Heart right ventricle (tissue), 16 donors: ENCODE data around the gene NRF1. TPM values are rescaled to one million over a fixed set of nuclear protein-coding genes. Genes with fewer than 3 reads are reported as not detected.
A peak's percentile ranks its signal among the peaks of the same experiment; 100 is the strongest.

Source experiments
- ATAC-seq, 8 donors: fragments of 200-7000 bp; cut with Tn5 transposase; one replicate each; pipeline ENCODE4 v1.9.1; 2020; ENCODE audit warnings: mild to moderate bottlenecking in 8 of 8, moderate library complexity in 8 of 8, moderate number of reproducible peaks in 1 of 8
- DNase-seq, 2 donors: peaks; one replicate each; pipeline ENCODE4 v3.0.0-alpha.2; 2020
- H3K27ac ChIP-seq, 10 donors: fragments of 200-600 bp; sonication (generic) in 2 of 10; one replicate each; pipeline versions ENCODE4 v1.5.0 to v1.8.0; 2020 to 2022; ENCODE audit warnings: mild to moderate bottlenecking in 3 of 10
- H3K27me3 ChIP-seq, 7 donors: fragments of 200-600 bp; one replicate each; pipeline ENCODE4 v1.8.0; 2021 to 2022; ENCODE audit warnings: mild to moderate bottlenecking in 2 of 7
- H3K36me3 ChIP-seq, 9 donors: fragments of 200-600 bp; sonication (generic) in 1 of 9; one replicate each; pipeline versions ENCODE4 v1.5.0 to v1.8.0; 2020 to 2022; ENCODE audit warnings: mild to moderate bottlenecking in 2 of 9
- H3K4me1 ChIP-seq, 9 donors: fragments of 200-600 bp; sonication (generic) in 1 of 9; one replicate each; pipeline versions ENCODE4 v1.5.0 to v1.8.0; 2020 to 2022; ENCODE audit warnings: mild to moderate bottlenecking in 4 of 9
- H3K4me3 ChIP-seq, 10 donors: fragments of 200-600 bp; sonication (generic) in 2 of 10; one replicate each; pipeline versions ENCODE4 v1.5.0 to v1.8.0; 2020 to 2022; ENCODE audit warnings: mild to moderate bottlenecking in 7 of 10, moderate library complexity in 2 of 10
- H3K9me3 ChIP-seq, 11 donors: fragments of 200-600 bp in 10 of 11; sonication (generic) in 2 of 11; one replicate each; pipeline versions ENCODE4 v1.5.0 to v1.8.0; 2013 to 2022; ENCODE audit warnings: mild to moderate bottlenecking in 2 of 11, control low read depth in 1 of 11, moderate library complexity in 1 of 11
- WGBS, 2 donors: extraction: QIAGEN DNeasy Blood & Tissue Kit; methylation state at CpG; one replicate each; pipeline ENCODE4 v1.1.7; 2013; ENCODE audit warnings: inconsistent platforms in 1 of 2; 5-methylcytosine and 5-hydroxymethylcytosine counted together
- intact Hi-C, 10 donors: fragments of 100-400 bp; cut with DNase I; formaldehyde crosslinking; loops; one replicate each; pipeline versions ENCODE4 v1.11.1 to v1.14.2; 2022
- polyA plus RNA-seq, 2 donors: library from polyadenylated mRNA; stranded (reverse); fragments of 200-250 nt; gene quantifications; one replicate each; pipeline ENCODE4 v1.2.3, GENCODE V29; 2013
- total RNA-seq, 10 donors: library from RNA; stranded (reverse); fragmentation: NEBNext Ultra II Directional in 3 of 10; extraction: Animal tissue kit (Norgen Biotek cat#: 25700) in 3 of 10; gene quantifications; one replicate each; pipeline versions ENCODE4 v1.2.1 to v1.2.4, GENCODE V29; 2021 to 2023
- TF ChIP-seq, protein P1 (sequence below), 9 donors: fragments of 200-600 bp; sonication (generic) in 2 of 9; IDR thresholded peaks; one replicate each; pipeline versions ENCODE4 v1.5.0 to v1.8.0; 2021 to 2022; ENCODE audit warnings: antibody characterized with exemption in 9 of 9, mild to moderate bottlenecking in 5 of 9, moderate library complexity in 1 of 9
- donor health status: Arrhythmogenic right ventricular cardiomyopathy.
- donor health status: ischemic (EF 13 %, LVEDD 7.1; RV severe dilation, severe dysfunction).
- donor health status: healthy with polysubstance abuse.
- donor health status: DM: no; HTN: yes; CAD: no.
- donor health status: DM: no; HTN: no; CAD: no.
- donor health status: ischemic (EF 25% LVEDD 6.9; RV normal size, moderate dysfunction).
- donor health status: ischemic (EF 25% LVEDD 5.7; RV mildly dilated, moderate dysfunction).
- donor health status: healthy.
- donor health status: DM: yes; HTN: yes; CAD: no.
- donor health status: Ischemic cardiomyopathy.
- donor health status: ischemic (EF 35%, LVEDD 5.7; RV mildly dilated, moderate dysfunction).
- donor health status: nonischemic (EF 11% LVEDD 7.7; RV severe dilation, severe dysfunction).
- donor health status: DM: yes; HTN: yes; CAD: no.
- donor health status: PGD.
- donor health status: ischemic (EF 29% LVEDD 5.4; RV normal size, mild dysfunction).
- donor health status: nonischemic (EF 23%, LVEDD 6.1; RV moderate dilation, normal function).

NRF1 gene
- total and polyA plus RNA-seq, 12 donors = 4.9 to 16.0 (median 12.5) TPM

DNA sequence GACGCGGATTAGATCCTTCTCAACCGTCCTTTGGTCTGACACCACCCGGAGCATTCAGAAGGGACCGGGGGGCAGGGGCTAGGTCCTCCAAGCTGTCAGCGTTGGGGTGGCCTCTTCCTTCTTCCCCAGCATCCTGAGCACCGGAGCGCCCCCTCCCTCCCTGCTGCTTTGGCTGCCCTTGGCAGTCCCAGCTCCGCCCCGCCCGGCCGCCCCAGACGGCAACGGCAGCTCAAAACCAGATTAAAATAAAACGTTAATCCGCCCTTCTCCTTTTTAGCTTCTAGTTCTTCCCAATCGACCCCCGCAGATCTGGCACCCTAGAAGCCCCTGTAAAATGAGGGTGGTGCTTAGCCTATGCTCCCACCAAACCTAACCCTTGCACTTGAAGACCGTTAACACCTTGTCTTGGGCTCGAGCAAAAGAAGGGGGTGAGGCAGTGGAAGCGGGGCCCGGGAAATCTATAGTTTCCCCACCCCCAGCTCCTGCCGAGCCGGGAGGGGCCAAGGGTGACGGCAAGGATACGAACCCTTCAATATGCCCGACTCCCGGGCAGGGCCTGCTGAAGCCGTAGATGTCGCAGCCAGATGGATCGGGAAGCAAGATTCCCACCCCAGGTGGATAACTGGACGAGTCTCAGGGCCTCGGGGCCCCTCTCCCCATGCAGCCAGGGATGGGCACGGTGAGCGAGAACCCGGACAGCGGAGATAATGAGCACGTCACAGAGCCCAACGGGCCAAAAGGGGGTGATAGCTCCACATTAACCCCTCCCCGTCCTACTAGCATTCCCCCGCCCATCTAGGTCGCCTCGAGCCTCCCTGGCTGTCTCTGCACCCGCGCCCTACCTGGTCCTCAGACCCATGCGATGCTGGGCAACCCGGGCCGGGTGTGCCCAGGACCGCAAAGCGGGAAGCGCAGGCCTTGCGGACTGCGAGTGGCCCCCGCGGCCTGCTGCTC, 169.7 kb downstream of the NRF1 start:
- intact Hi-C loops = no loop called here
- no peak overlapping the region for H3K27ac ChIP-seq
- peaks cover 79 to 100% (median 100%) of the 10 kb centered on the region in 7 donors for H3K27me3 ChIP-seq
- TF ChIP-seq, protein P1, sequence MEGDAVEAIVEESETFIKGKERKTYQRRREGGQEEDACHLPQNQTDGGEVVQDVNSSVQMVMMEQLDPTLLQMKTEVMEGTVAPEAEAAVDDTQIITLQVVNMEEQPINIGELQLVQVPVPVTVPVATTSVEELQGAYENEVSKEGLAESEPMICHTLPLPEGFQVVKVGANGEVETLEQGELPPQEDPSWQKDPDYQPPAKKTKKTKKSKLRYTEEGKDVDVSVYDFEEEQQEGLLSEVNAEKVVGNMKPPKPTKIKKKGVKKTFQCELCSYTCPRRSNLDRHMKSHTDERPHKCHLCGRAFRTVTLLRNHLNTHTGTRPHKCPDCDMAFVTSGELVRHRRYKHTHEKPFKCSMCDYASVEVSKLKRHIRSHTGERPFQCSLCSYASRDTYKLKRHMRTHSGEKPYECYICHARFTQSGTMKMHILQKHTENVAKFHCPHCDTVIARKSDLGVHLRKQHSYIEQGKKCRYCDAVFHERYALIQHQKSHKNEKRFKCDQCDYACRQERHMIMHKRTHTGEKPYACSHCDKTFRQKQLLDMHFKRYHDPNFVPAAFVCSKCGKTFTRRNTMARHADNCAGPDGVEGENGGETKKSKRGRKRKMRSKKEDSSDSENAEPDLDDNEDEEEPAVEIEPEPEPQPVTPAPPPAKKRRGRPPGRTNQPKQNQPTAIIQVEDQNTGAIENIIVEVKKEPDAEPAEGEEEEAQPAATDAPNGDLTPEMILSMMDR (IDR thresholded peaks at IDR 0.05) = no peak
- no peak for DNase-seq
- peak overlapping the region in 6 of 10 donors; percentile 35 to 55 (median 44) for H3K4me3 ChIP-seq
- H3K36me3 ChIP-seq = no peaks in the 10 kb centered on the region
- H3K9me3 ChIP-seq = no peaks in the 10 kb centered on the region
- ATAC-seq = no peak
- WGBS, 2 donors = 3% methylated on average over 51 to 55 of the region's 55 CpGs
- H3K4me1 ChIP-seq = peaks cover 14 to 77% (median 74%) of the 10 kb centered on the region in 9 donors

DNA sequence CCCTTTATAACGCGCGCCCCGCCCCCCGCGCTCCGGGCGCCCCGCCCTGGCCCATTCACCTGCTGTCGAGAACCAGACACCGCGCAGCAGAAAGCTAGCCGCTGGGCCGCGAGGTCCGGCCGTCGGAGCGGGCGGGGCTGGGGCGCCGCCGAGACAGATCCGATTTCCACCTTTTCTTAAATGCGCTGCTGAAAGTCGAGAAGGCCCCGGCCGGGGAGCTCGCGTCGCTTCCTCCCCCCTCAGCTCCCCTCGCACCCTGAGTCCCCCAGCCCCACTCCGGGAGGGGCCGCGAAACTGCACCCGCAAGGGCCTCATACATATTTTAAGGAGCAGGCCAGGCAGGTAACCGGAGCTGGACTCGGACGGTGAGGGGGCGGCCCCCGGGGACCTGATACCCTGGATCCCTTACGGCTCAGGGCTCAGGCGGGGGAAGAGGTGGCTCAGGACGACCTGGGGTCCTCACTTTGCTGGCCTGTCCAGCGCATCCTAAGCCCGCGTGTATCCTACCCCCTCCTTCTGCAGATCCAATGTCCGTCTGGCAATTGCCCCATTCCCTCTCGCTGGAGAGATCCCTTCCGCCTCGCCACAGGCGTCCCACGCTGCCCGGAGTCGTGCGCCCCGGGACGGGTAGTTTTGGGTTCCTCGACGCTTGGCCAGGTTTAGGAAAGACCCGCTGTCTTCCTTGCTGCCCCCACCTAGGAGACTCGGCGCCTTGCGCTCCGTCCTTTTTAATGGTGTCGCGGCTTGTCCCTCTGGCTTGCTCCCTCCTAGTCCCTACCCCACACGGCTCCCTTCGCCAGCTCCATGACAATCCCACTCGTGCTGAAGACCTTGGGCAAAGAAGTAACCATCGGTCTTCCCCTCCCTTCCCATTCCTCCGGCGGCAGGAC, 170.7 kb downstream of the NRF1 start:
- Histone ChIP-seq H3K4me1 (peaks cover 14 to 77% (median 74%) of the 10 kb centered on the region in 9 donors), H3K27me3 (peaks cover 82 to 100% (median 100%) of the 10 kb centered on the region in 7 donors), H3K9me3 (no peaks in the 10 kb centered on the region), H3K36me3 (no peaks in the 10 kb centered on the region), H3K4me3 (peak overlapping the region in 3 of 10 donors; percentile 11 to 30 (median 15)), H3K27ac (no peak overlapping the region)
- DNase-seq (no peak), ATAC-seq (no peak)
- intact Hi-C loops = no loop called here
- WGBS, 2 donors = 2 to 3% methylated on average over 64 to 73 of the region's 73 CpGs
- TF ChIP-seq, protein P1 (IDR thresholded peaks at IDR 0.05) = no peak

DNA sequence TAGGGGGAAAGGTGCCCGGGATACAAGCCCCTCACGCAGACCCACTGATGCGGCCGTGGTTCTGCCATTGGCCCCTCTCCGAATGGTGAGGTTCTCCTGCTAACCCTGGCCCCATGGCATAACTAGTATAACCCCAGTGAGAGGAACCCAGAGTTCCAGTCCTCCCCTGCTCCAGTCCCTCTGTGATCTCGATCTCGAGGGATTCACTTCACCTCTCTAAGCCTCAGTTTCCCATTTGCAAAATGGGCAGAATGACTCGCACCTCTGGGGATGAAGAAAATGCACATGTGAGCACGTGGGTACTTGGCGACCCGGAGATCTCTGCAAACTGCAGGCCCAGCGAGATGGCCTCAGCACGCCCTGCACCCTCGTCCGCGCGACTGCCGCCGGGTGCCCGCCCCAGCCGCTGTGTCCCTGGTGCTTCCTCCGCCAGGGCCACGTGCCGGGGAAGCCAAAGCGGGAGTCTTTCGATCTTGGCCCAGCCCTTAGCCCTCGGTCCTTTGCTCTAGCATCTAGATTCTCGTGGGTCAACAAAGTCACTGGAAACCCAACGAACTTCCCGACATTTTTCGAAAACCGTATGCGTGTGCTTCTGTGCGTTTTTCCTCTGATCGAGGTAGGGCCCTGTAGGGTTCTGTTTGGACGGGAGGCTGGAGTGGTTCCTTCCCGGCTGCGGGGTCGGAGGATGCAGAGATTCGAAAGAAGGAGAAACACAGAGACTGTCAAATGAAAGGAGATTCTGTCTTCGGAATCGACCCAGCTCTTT, 171.5 kb downstream of the NRF1 start:
- Histone ChIP-seq H3K4me3 (peak overlapping the region in 1 of 10 donors; percentile 9), H3K9me3 (no peaks in the 10 kb centered on the region), H3K36me3 (no peaks in the 10 kb centered on the region), H3K27ac (no peak overlapping the region), H3K4me1 (peaks cover 14 to 77% (median 74%) of the 10 kb centered on the region in 9 donors), H3K27me3 (peaks cover 74 to 100% (median 99%) of the 10 kb centered on the region in 7 donors)
- TF ChIP-seq, protein P1 (IDR thresholded peaks at IDR 0.05) = no peak
- no peak for ATAC-seq
- no peak for DNase-seq
- 4 to 6% methylated on average over 42 of the region's 42 CpGs for WGBS, 2 donors
- intact Hi-C loops = no loop called here
